Hepatocyte (in vitro differentiated cells): ENCODE measurements around the gene DPT.

Experiments
- EZH2 ChIP-seq: fragments of 200-600 bp; sonication (generic); IDR thresholded peaks from 2 replicates; pipeline ENCODE4 v1.6.1; 2016; ENCODE audit warnings: antibody characterized with exemption, mild to moderate bottlenecking, borderline replicate concordance
- EZH2phosphoT487 ChIP-seq: fragments of 200-600 bp; sonication (generic); IDR thresholded peaks from one replicate; pipeline ENCODE4 v1.6.1; 2018; ENCODE audit warnings: antibody characterized with exemption, mild to moderate bottlenecking, low read depth, moderate library complexity; ENCODE audit not compliant: unreplicated experiment, severe bottlenecking
- TF ChIP-seq, protein P1 (sequence below): fragments of 200-600 bp; sonication (generic); IDR thresholded peaks from 2 replicates; pipeline ENCODE4 v1.5.1; 2016; ENCODE audit warnings: antibody characterized with exemption, mild to moderate bottlenecking; ENCODE audit not compliant: poor library complexity

DNA sequence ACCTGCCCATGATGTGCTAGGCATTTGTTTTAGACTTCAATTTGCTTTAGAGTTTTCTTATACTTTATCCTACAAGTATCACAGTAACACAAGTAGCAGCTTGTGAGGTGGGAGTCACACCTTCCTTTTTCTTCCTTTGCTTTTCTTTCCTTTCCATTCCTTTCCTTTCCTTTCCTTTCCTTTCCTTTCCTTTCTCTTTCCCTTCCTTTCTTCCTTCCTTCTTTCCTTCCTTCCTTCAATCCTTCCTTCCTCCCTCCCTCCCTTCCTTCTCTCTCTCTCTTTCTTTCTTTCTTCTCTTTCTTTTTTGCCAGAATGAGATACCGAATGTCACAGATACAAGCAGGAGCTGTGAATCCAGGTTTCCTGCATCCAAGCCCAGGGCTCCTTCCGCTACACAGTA lies 3.9 kb downstream of the DPT start:
- TF ChIP-seq, protein P1, sequence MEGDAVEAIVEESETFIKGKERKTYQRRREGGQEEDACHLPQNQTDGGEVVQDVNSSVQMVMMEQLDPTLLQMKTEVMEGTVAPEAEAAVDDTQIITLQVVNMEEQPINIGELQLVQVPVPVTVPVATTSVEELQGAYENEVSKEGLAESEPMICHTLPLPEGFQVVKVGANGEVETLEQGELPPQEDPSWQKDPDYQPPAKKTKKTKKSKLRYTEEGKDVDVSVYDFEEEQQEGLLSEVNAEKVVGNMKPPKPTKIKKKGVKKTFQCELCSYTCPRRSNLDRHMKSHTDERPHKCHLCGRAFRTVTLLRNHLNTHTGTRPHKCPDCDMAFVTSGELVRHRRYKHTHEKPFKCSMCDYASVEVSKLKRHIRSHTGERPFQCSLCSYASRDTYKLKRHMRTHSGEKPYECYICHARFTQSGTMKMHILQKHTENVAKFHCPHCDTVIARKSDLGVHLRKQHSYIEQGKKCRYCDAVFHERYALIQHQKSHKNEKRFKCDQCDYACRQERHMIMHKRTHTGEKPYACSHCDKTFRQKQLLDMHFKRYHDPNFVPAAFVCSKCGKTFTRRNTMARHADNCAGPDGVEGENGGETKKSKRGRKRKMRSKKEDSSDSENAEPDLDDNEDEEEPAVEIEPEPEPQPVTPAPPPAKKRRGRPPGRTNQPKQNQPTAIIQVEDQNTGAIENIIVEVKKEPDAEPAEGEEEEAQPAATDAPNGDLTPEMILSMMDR, result no peak
- no peak for TF ChIP-seq EZH2
- no peak for TF ChIP-seq EZH2phosphoT487
